Measurements from ENCODE around the gene ADARB1. TPM values are rescaled to one million over a fixed set of nuclear protein-coding genes. Genes with fewer than 3 reads are reported as not detected.

Gene ADARB1
- total RNA-seq, 1 experiment from 2014 or later = 14.1 TPM

DNA sequence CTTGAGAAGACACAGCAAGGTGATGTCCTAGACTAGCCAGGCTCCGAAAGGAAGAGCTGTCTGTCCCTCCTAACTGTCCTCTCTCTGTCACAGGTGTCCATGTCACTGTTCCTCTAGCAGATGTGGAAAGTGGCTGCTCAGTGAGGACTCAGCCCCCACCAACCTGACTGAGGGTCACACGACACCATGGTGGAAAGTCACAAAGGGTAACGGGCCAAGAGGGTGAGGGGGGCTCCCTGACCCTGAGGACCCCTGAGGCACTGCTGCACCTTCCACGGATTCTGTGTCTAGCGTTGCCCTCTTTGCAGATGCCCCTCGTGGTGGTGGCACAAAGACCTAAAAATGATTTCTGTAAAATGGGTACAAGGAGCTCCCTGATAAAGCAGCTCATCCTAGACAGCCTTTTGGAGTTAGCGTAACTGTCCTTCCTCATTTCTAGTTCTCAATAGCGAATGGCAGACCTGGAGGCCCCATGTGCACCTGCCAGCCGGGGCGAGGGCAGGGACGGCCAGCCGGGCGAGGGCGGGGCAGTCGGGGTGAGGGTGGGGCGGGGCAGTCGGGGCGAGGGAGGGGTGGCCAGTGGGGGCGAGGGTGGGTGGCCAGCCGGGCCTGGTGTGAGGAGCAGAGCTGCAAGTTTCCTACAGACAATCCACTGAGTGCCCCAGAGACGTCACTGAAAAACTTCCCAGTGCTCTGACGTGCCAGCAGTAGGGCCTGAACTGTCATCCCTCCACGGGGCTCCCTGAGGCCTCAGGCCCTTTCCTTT, 189.9 kb downstream of the ADARB1 start:
- H3K4me2 ChIP-seq (ENCODE audit: low read length) = no peak overlapping the region
- H3K36me3 ChIP-seq (ENCODE audit: low read depth, low read length) = peaks cover 6% of the 10 kb centered on the region; the same call in 1 of the 2 replicates
- H3K79me2 ChIP-seq (ENCODE audit: low read length) = no peaks in the 10 kb centered on the region
- ATAC-seq (no peak), DNase-seq (no peak)
- no peak overlapping the region for H3K27ac ChIP-seq (ENCODE audit: low read length)
- H3F3A ChIP-seq (ENCODE audit: low read length, unreplicated experiment) = no peaks in the 10 kb centered on the region
- no peaks in the 10 kb centered on the region for H3K4me1 ChIP-seq (ENCODE audit: insufficient read depth, low read length)
- H3K9ac ChIP-seq (ENCODE audit: low read length) = no peak overlapping the region
- TF ChIP-seq EZH2phosphoT487 (IDR thresholded peaks at IDR 0.05; ENCODE audit: borderline replicate concordance, low read length) (no peak), EZH2 (IDR thresholded peaks at IDR 0.05; ENCODE audit: low read length, unreplicated experiment) (no peak)
- TF ChIP-seq, protein P1, sequence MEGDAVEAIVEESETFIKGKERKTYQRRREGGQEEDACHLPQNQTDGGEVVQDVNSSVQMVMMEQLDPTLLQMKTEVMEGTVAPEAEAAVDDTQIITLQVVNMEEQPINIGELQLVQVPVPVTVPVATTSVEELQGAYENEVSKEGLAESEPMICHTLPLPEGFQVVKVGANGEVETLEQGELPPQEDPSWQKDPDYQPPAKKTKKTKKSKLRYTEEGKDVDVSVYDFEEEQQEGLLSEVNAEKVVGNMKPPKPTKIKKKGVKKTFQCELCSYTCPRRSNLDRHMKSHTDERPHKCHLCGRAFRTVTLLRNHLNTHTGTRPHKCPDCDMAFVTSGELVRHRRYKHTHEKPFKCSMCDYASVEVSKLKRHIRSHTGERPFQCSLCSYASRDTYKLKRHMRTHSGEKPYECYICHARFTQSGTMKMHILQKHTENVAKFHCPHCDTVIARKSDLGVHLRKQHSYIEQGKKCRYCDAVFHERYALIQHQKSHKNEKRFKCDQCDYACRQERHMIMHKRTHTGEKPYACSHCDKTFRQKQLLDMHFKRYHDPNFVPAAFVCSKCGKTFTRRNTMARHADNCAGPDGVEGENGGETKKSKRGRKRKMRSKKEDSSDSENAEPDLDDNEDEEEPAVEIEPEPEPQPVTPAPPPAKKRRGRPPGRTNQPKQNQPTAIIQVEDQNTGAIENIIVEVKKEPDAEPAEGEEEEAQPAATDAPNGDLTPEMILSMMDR (conservative IDR thresholded peaks at IDR 0.05; ENCODE audit: low read depth, low read length) = no peak
- no peaks in the 10 kb centered on the region for H3K27me3 ChIP-seq (ENCODE audit: low read length)
- H3K9me3 ChIP-seq (ENCODE audit: low read length) = no peaks in the 10 kb centered on the region
- ChIA-PET CTCF (no interaction called here), POLR2A (ENCODE audit: unreplicated experiment) (interaction anchor here (0.5 kb wide), 1 partner anchor 1454 kb away, joined by 3 read pairs; no protein-coding TSS in a partner anchor)
- no peak overlapping the region for H3K4me3 ChIP-seq (ENCODE audit: low read length)
- no peaks in the 10 kb centered on the region for H3K9me2 ChIP-seq (replicated peaks; ENCODE audit: low read length)
- no peak overlapping the region for H2AFZ ChIP-seq (ENCODE audit: low read length)
- no TSS peak for BruUV-seq (replicated peaks)
- no peaks in the 10 kb centered on the region for H4K20me1 ChIP-seq (ENCODE audit: low read length)
- intact Hi-C loops (cut with micrococcal nuclease) = no loop called here

DNA sequence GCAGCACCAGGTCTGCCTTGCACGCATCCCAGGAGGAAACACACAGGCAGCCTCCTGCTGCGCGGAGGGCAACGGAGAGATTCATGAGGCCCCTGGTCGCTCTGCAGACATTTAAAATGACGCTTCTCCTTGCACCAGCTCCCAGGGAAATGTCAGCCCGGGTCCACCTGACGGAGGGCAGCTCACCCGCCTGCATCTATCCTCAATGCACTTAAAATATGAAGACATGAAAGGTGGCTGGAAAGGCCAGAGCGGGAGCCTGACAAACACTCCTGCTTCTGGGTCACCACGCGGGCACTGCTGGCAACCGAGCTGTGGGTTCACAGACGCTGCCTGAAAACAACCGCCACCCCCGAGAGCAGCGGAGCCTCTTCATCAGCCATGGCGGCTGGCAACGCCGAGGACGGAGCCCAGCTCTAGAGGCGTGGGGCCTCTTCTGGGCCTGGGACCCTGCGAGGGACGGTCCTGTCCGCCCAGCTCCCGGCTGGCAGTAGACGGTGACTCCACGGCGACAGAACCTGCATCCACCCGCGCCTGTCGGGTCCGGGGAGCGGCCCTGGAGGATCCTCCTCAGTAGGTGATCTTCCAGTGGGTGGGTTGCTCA, 190.6 kb downstream of the ADARB1 start:
- TF ChIP-seq EZH2 (IDR thresholded peaks at IDR 0.05; ENCODE audit: low read length, unreplicated experiment) (no peak), EZH2phosphoT487 (IDR thresholded peaks at IDR 0.05; ENCODE audit: borderline replicate concordance, low read length) (no peak)
- TF ChIP-seq, protein P1 (conservative IDR thresholded peaks at IDR 0.05; ENCODE audit: low read depth, low read length) = no peak
- H3K4me1 ChIP-seq (ENCODE audit: insufficient read depth, low read length) = no peaks in the 10 kb centered on the region
- CTCF ChIA-PET = no interaction called here

More for the DNA sequence above, 190.6 kb downstream of the ADARB1 start:
- no TSS peak for BruUV-seq (replicated peaks)
- H4K20me1 ChIP-seq (ENCODE audit: low read length) = no peaks in the 10 kb centered on the region
- H3K27me3 ChIP-seq (ENCODE audit: low read length) = no peaks in the 10 kb centered on the region
- H3K79me2 ChIP-seq (ENCODE audit: low read length) = no peaks in the 10 kb centered on the region
- no peaks in the 10 kb centered on the region for H3K9me3 ChIP-seq (ENCODE audit: low read length)
- H3K36me3 ChIP-seq (ENCODE audit: low read depth, low read length) = peaks cover 10% of the 10 kb centered on the region; the same call in 1 of the 2 replicates
- H3K9me2 ChIP-seq (replicated peaks; ENCODE audit: low read length) = no peaks in the 10 kb centered on the region
- H3K4me2 ChIP-seq (ENCODE audit: low read length) = no peak overlapping the region
- no peak overlapping the region for H2AFZ ChIP-seq (ENCODE audit: low read length)
- no peak overlapping the region for H3K9ac ChIP-seq (ENCODE audit: low read length)
- POLR2A ChIA-PET (ENCODE audit: unreplicated experiment) = no interaction called here
- intact Hi-C loops (cut with micrococcal nuclease) = no loop called here
- ATAC-seq = no peak
- H3K4me3 ChIP-seq (ENCODE audit: low read length) = no peak overlapping the region
- DNase-seq = no peak
- no peaks in the 10 kb centered on the region for H3F3A ChIP-seq (ENCODE audit: low read length, unreplicated experiment)
- no peak overlapping the region for H3K27ac ChIP-seq (ENCODE audit: low read length)

Measured in PC-3 (cell line).